ENCODE measurements around the gene NUP42.

GRCh38 chr7:23214423-23214822, 32.6 kb downstream of the NUP42 start:
- TF ChIP-seq, protein P1, sequence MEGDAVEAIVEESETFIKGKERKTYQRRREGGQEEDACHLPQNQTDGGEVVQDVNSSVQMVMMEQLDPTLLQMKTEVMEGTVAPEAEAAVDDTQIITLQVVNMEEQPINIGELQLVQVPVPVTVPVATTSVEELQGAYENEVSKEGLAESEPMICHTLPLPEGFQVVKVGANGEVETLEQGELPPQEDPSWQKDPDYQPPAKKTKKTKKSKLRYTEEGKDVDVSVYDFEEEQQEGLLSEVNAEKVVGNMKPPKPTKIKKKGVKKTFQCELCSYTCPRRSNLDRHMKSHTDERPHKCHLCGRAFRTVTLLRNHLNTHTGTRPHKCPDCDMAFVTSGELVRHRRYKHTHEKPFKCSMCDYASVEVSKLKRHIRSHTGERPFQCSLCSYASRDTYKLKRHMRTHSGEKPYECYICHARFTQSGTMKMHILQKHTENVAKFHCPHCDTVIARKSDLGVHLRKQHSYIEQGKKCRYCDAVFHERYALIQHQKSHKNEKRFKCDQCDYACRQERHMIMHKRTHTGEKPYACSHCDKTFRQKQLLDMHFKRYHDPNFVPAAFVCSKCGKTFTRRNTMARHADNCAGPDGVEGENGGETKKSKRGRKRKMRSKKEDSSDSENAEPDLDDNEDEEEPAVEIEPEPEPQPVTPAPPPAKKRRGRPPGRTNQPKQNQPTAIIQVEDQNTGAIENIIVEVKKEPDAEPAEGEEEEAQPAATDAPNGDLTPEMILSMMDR (conservative IDR thresholded peaks at IDR 0.05; ENCODE audit: low read depth, low read length): no peak
- no peak for TF ChIP-seq EZH2phosphoT487 (IDR thresholded peaks at IDR 0.05; ENCODE audit: borderline replicate concordance, low read length)
- no peak for TF ChIP-seq EZH2 (IDR thresholded peaks at IDR 0.05; ENCODE audit: low read length, unreplicated experiment)

All from PC-3 (cell line).